ENCODE data around the gene ZNF639. TPM values are rescaled to one million over a fixed set of nuclear protein-coding genes. Genes with fewer than 3 reads are reported as not detected.
"Not testable (repeated sequence)": the region's sequence is repeated elsewhere in the genome, so short reads cannot be mapped to it uniquely, and the experiment has no call there.

The ZNF639 gene
- total RNA-seq, 1 donor from 2014 or later: 34.3 TPM

- Mint-ChIP-seq H3K4me3 (ENCODE audit: low read depth) (no peak overlapping the region), H3K36me3 (ENCODE audit: low read depth) (no peaks in the 10 kb centered on the region), H3K4me1 (ENCODE audit: low read depth) (no peaks in the 10 kb centered on the region), H3K27ac (no peak overlapping the region), H3K27me3 (ENCODE audit: low read depth) (peaks cover 24% of the 10 kb centered on the region), H3K9me3 (no peaks in the 10 kb centered on the region)
- intact Hi-C loops (cut with micrococcal nuclease): no loop called here
- no peak for DNase-seq (ENCODE audit: low spot score)
These were observed 24.7 kb upstream of the ZNF639 start for GRCh38 chr3:179297971-179298725.

GRCh38 chr3:179299316-179299715 lies 23.5 kb upstream of the ZNF639 start:
- intact Hi-C loops (cut with micrococcal nuclease): no loop called here
- H3K27me3 Mint-ChIP-seq (ENCODE audit: low read depth): peaks cover 22% of the 10 kb centered on the region
- H3K4me1 Mint-ChIP-seq (ENCODE audit: low read depth): no peaks in the 10 kb centered on the region
- DNase-seq (ENCODE audit: low spot score): no peak
- H3K9me3 Mint-ChIP-seq: no peaks in the 10 kb centered on the region
- H3K4me3 Mint-ChIP-seq (ENCODE audit: low read depth): no peak overlapping the region
- H3K36me3 Mint-ChIP-seq (ENCODE audit: low read depth): no peaks in the 10 kb centered on the region
- no peak overlapping the region for H3K27ac Mint-ChIP-seq

GRCh38 chr3:179299999-179300613 lies 22.7 kb upstream of the ZNF639 start:
- Mint-ChIP-seq H3K4me3 (ENCODE audit: low read depth) (no peak overlapping the region), H3K4me1 (ENCODE audit: low read depth) (no peaks in the 10 kb centered on the region), H3K9me3 (no peaks in the 10 kb centered on the region), H3K27ac (no peak overlapping the region), H3K27me3 (ENCODE audit: low read depth) (peaks cover 22% of the 10 kb centered on the region), H3K36me3 (ENCODE audit: low read depth) (no peaks in the 10 kb centered on the region)
- intact Hi-C loops (cut with micrococcal nuclease): no loop called here
- no peak for DNase-seq (ENCODE audit: low spot score)

- no peak for DNase-seq (ENCODE audit: low spot score)
- Mint-ChIP-seq H3K27ac (no peak overlapping the region), H3K27me3 (ENCODE audit: low read depth) (peaks cover 15% of the 10 kb centered on the region), H3K36me3 (ENCODE audit: low read depth) (no peaks in the 10 kb centered on the region), H3K4me1 (ENCODE audit: low read depth) (no peaks in the 10 kb centered on the region), H3K9me3 (no peaks in the 10 kb centered on the region), H3K4me3 (ENCODE audit: low read depth) (no peak overlapping the region)
- intact Hi-C loops (cut with micrococcal nuclease): no loop called here
These were observed 21.2 kb upstream of the ZNF639 start for GRCh38 chr3:179301645-179302044.

GRCh38 chr3:179302111-179302510 lies 20.7 kb upstream of the ZNF639 start:
- H3K9me3 Mint-ChIP-seq: no peaks in the 10 kb centered on the region
- no peaks in the 10 kb centered on the region for H3K4me1 Mint-ChIP-seq (ENCODE audit: low read depth)
- intact Hi-C loops (cut with micrococcal nuclease): no loop called here
- no peak overlapping the region for H3K4me3 Mint-ChIP-seq (ENCODE audit: low read depth)
- no peak overlapping the region for H3K27ac Mint-ChIP-seq
- no peak for DNase-seq (ENCODE audit: low spot score)
- no peaks in the 10 kb centered on the region for H3K36me3 Mint-ChIP-seq (ENCODE audit: low read depth)
- peaks cover 11% of the 10 kb centered on the region for H3K27me3 Mint-ChIP-seq (ENCODE audit: low read depth)

- H3K27ac Mint-ChIP-seq: no peak overlapping the region
- H3K36me3 Mint-ChIP-seq (ENCODE audit: low read depth): no peaks in the 10 kb centered on the region
- H3K4me1 Mint-ChIP-seq (ENCODE audit: low read depth): no peaks in the 10 kb centered on the region
- DNase-seq (ENCODE audit: low spot score): no peak
- intact Hi-C loops (cut with micrococcal nuclease): no loop called here
- H3K27me3 Mint-ChIP-seq (ENCODE audit: low read depth): peaks cover 6% of the 10 kb centered on the region
- H3K9me3 Mint-ChIP-seq: no peaks in the 10 kb centered on the region
- no peak overlapping the region for H3K4me3 Mint-ChIP-seq (ENCODE audit: low read depth)
These were observed 18.2 kb upstream of the ZNF639 start for GRCh38 chr3:179304605-179305004.

- H3K36me3 Mint-ChIP-seq (ENCODE audit: low read depth); H3K27ac Mint-ChIP-seq; H3K4me3 Mint-ChIP-seq (ENCODE audit: low read depth); DNase-seq (ENCODE audit: low spot score); H3K9me3 Mint-ChIP-seq; intact Hi-C loops (cut with micrococcal nuclease); H3K4me1 Mint-ChIP-seq (ENCODE audit: low read depth): not testable (repeated sequence)
- peaks cover 11% of the 10 kb centered on the region for H3K27me3 Mint-ChIP-seq (ENCODE audit: low read depth)
These were observed 15.5 kb upstream of the ZNF639 start for GRCh38 chr3:179307362-179307761.

- no peak overlapping the region for H3K27ac Mint-ChIP-seq
- intact Hi-C loops (cut with micrococcal nuclease): no loop called here
- DNase-seq (ENCODE audit: low spot score): no peak
These were observed 14.8 kb upstream of the ZNF639 start for GRCh38 chr3:179308001-179308400.

GRCh38 chr3:179309225-179310078 lies 13.4 kb upstream of the ZNF639 start:
- intact Hi-C loops (cut with micrococcal nuclease): no loop called here
- DNase-seq (ENCODE audit: low spot score): no peak
- no peaks in the 10 kb centered on the region for H3K9me3 Mint-ChIP-seq
- peaks cover 14% of the 10 kb centered on the region for H3K27me3 Mint-ChIP-seq (ENCODE audit: low read depth)
- H3K4me1 Mint-ChIP-seq (ENCODE audit: low read depth): no peaks in the 10 kb centered on the region
- H3K36me3 Mint-ChIP-seq (ENCODE audit: low read depth): no peaks in the 10 kb centered on the region
- H3K4me3 Mint-ChIP-seq (ENCODE audit: low read depth): no peak overlapping the region
- H3K27ac Mint-ChIP-seq: no peak overlapping the region

More at GRCh38 chr3:179308001-179308400, 14.8 kb upstream of the ZNF639 start:
- H3K9me3 Mint-ChIP-seq: no peaks in the 10 kb centered on the region
- H3K27me3 Mint-ChIP-seq (ENCODE audit: low read depth): peaks cover 13% of the 10 kb centered on the region
- no peaks in the 10 kb centered on the region for H3K4me1 Mint-ChIP-seq (ENCODE audit: low read depth)
- no peaks in the 10 kb centered on the region for H3K36me3 Mint-ChIP-seq (ENCODE audit: low read depth)
- no peak overlapping the region for H3K4me3 Mint-ChIP-seq (ENCODE audit: low read depth)

GRCh38 chr3:179318876-179319275 lies 4.0 kb upstream of the ZNF639 start:
- Mint-ChIP-seq H3K9me3 (no peaks in the 10 kb centered on the region), H3K4me1 (ENCODE audit: low read depth) (peaks cover 17% of the 10 kb centered on the region), H3K36me3 (ENCODE audit: low read depth) (no peaks in the 10 kb centered on the region), H3K27ac (no peak overlapping the region), H3K27me3 (ENCODE audit: low read depth) (peaks cover 16% of the 10 kb centered on the region), H3K4me3 (ENCODE audit: low read depth) (no peak overlapping the region)
- DNase-seq (ENCODE audit: low spot score): no peak
- intact Hi-C loops (cut with micrococcal nuclease): no loop called here

- Mint-ChIP-seq H3K27me3 (ENCODE audit: low read depth) (peaks cover 12% of the 10 kb centered on the region), H3K4me1 (ENCODE audit: low read depth) (peaks cover 25% of the 10 kb centered on the region), H3K9me3 (no peaks in the 10 kb centered on the region), H3K36me3 (ENCODE audit: low read depth) (peaks cover 12% of the 10 kb centered on the region), H3K4me3 (ENCODE audit: low read depth) (peak overlapping the region; percentile 78), H3K27ac (peak overlapping the region; percentile 76)
- intact Hi-C loops (cut with micrococcal nuclease): loop anchor here (2.0 to 10.0 kb wide), 4 partner anchors 133 to 884 kb away; partner anchors contain the start of genes GNB4, MRPL47, NDUFB5 and ZMAT3
- no peak for DNase-seq (ENCODE audit: low spot score)
These were observed 1.1 kb upstream of the ZNF639 start for GRCh38 chr3:179321668-179322285.
